ENCODE results near the gene FUT4. TPM values are rescaled to one million over a fixed set of nuclear protein-coding genes. Genes with fewer than 3 reads are reported as not detected.

FUT4 gene, protein sequence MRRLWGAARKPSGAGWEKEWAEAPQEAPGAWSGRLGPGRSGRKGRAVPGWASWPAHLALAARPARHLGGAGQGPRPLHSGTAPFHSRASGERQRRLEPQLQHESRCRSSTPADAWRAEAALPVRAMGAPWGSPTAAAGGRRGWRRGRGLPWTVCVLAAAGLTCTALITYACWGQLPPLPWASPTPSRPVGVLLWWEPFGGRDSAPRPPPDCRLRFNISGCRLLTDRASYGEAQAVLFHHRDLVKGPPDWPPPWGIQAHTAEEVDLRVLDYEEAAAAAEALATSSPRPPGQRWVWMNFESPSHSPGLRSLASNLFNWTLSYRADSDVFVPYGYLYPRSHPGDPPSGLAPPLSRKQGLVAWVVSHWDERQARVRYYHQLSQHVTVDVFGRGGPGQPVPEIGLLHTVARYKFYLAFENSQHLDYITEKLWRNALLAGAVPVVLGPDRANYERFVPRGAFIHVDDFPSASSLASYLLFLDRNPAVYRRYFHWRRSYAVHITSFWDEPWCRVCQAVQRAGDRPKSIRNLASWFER
- total RNA-seq (2021; ENCODE audit: unreplicated experiment), result 5.7 TPM
- polyA plus RNA-seq (2012), result 2.1 and 2.4 TPM in 2 replicates
- percentile 76 among the genes with signal in this experiment for Bru-seq, nascent RNA
- percentile 77 among the genes with signal in this experiment for BruChase-seq, experiment 1, labeled RNA remaining after a 6-hour chase
- percentile 93 among the genes with signal in this experiment for BruChase-seq, experiment 2, labeled RNA remaining after a 2-hour chase
- long read RNA-seq, full-length matches to known transcripts, result 22 of 22 reads
- long read RNA-seq, partial matches to known transcripts, result 0 of 22 reads
- long read RNA-seq, other reads (novel, unspliced or antisense), result 0 of 22 reads

DNA sequence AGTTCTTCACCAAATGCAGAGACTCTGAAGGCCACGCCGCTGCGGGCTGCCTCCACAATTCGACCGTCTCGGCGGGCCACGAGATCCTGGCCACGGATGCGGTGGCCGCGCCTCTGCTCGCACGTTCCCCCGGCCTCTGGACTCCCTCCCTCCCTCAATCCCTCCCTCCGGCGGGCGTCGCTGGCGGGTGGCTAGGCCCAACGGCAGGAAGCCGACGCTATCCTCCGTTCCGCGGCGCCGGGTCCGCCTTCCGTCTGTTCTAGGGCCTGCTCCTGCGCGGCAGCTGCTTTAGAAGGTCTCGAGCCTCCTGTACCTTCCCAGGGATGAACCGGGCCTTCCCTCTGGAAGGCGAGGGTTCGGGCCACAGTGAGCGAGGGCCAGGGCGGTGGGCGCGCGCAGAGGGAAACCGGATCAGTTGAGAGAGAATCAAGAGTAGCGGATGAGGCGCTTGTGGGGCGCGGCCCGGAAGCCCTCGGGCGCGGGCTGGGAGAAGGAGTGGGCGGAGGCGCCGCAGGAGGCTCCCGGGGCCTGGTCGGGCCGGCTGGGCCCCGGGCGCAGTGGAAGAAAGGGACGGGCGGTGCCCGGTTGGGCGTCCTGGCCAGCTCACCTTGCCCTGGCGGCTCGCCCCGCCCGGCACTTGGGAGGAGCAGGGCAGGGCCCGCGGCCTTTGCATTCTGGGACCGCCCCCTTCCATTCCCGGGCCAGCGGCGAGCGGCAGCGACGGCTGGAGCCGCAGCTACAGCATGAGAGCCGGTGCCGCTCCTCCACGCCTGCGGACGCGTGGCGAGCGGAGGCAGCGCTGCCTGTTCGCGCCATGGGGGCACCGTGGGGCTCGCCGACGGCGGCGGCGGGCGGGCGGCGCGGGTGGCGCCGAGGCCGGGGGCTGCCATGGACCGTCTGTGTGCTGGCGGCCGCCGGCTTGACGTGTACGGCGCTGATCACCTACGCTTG, at the start of gene FUT4:
Gene FUT4, plus strand, starts transcription at position 227 of the 951 bp plus-strand sequence. Its CDS starts 213 bp downstream, at position 440.
- intact Hi-C loops (cut with micrococcal nuclease), result no loop called here
- no peaks in the 10 kb centered on the region for H3K9me3 ChIP-seq (ENCODE audit: control insufficient read depth in 1 of 2, insufficient read depth in 1 of 2, low read depth in 1 of 2, low read length in 2 of 2)
- no peaks in the 10 kb centered on the region for H3K36me3 ChIP-seq (ENCODE audit: control insufficient read depth in 1 of 2, insufficient read depth in 2 of 2, low read length in 2 of 2)
- peaks cover 8 to 20% of the 10 kb centered on the region in 2 experiments; a peak in 3 of 4 replicates for H3K4me1 ChIP-seq (ENCODE audit: control insufficient read depth in 1 of 2, insufficient read depth in 2 of 2, low read length in 2 of 2)
- BruUV-seq (replicated peaks), result no TSS peak
- no peaks in the 10 kb centered on the region for H3K9me2 ChIP-seq (ENCODE audit: insufficient read depth)
- H3K79me2 ChIP-seq (ENCODE audit: insufficient read depth, low read length), result peaks cover 9% of the 10 kb centered on the region; the same call in 1 of the 2 replicates
- ATAC-seq (peak; percentile 94), DNase-seq (ENCODE audit: low read depth, low spot score) (peak; percentile 82)
- H3K27me3 ChIP-seq (ENCODE audit: insufficient read depth, low read length), result no peaks in the 10 kb centered on the region
- H3K4me3 ChIP-seq (replicated peaks in 1 of 2; ENCODE audit: low read depth in 1 of 2, low read length in 2 of 2), result peak within 1 kb of the TSS; percentile 57 to 66
- ChIA-PET POLR2A (interaction anchor here (0.6 to 1.3 kb wide), 6 partner anchors 11 to 802 kb away, joined by 3 to 4 read pairs (median 4); partner anchors contain the start of genes C11orf54 and TAF1D), CTCF (interaction anchor here (1.3 kb wide), 1 partner anchor 40 kb away, joined by 3 read pairs; no protein-coding TSS in a partner anchor), RAD21 (ENCODE audit: low non-redundant PET in 1 of 2, low total read pairs in 2 of 2, uncharacterized antibody in 2 of 2, unreplicated experiment in 2 of 2) (interaction anchor here in 1 of 2 experiments (0.9 kb wide), 1 partner anchor 22 kb away, joined by 3 read pairs; no protein-coding TSS in a partner anchor)
- peak within 1 kb of the TSS; percentile 94 for H3K27ac ChIP-seq (ENCODE audit: low read depth, low read length)
- peak within 1 kb of the TSS; percentile 71 for H3K4me2 ChIP-seq (ENCODE audit: low read length)
- no peaks in the 10 kb centered on the region for H4K20me1 ChIP-seq (ENCODE audit: insufficient read depth)
- H2AFZ ChIP-seq (ENCODE audit: low read depth, low read length, poor library complexity, severe bottlenecking), result peak within 1 kb of the TSS; percentile 22
- peak within 1 kb of the TSS; percentile 75 for H3K9ac ChIP-seq (ENCODE audit: low read length)
- no peak for TF ChIP-seq EZH2phosphoT487 (IDR thresholded peaks at IDR 0.05; ENCODE audit: borderline replicate concordance)
- peak; percentile 76 for TF ChIP-seq CBX3 (IDR thresholded peaks at IDR 0.05; ENCODE audit: low read depth)
- TF ChIP-seq, protein P1, sequence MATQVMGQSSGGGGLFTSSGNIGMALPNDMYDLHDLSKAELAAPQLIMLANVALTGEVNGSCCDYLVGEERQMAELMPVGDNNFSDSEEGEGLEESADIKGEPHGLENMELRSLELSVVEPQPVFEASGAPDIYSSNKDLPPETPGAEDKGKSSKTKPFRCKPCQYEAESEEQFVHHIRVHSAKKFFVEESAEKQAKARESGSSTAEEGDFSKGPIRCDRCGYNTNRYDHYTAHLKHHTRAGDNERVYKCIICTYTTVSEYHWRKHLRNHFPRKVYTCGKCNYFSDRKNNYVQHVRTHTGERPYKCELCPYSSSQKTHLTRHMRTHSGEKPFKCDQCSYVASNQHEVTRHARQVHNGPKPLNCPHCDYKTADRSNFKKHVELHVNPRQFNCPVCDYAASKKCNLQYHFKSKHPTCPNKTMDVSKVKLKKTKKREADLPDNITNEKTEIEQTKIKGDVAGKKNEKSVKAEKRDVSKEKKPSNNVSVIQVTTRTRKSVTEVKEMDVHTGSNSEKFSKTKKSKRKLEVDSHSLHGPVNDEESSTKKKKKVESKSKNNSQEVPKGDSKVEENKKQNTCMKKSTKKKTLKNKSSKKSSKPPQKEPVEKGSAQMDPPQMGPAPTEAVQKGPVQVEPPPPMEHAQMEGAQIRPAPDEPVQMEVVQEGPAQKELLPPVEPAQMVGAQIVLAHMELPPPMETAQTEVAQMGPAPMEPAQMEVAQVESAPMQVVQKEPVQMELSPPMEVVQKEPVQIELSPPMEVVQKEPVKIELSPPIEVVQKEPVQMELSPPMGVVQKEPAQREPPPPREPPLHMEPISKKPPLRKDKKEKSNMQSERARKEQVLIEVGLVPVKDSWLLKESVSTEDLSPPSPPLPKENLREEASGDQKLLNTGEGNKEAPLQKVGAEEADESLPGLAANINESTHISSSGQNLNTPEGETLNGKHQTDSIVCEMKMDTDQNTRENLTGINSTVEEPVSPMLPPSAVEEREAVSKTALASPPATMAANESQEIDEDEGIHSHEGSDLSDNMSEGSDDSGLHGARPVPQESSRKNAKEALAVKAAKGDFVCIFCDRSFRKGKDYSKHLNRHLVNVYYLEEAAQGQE (IDR thresholded peaks at IDR 0.05; ENCODE audit: low read depth), result no peak
- TF ChIP-seq YY1 (IDR thresholded peaks at IDR 0.05; ENCODE audit: extremely low read depth, insufficient replicate concordance, low read depth, low read length), result no peak
- peak; percentile 81 for TF ChIP-seq POLR2AphosphoS5 (IDR thresholded peaks at IDR 0.05; ENCODE audit: low read depth, low read length)
- 0 out of 2 replicates have a peak, but pooled peaks have one; percentile 8 for TF ChIP-seq ELF1 (IDR thresholded peaks at IDR 0.05; ENCODE audit: borderline replicate concordance, low read depth)
- TF ChIP-seq RAD21 (IDR thresholded peaks at IDR 0.05; ENCODE audit: low read depth), result no peak
- peak; percentile 31; the same call in 1 of the 2 replicates for TF ChIP-seq JUND (IDR thresholded peaks at IDR 0.05)
- TF ChIP-seq SRF (IDR thresholded peaks at IDR 0.05; ENCODE audit: low read depth), result no peak
- no peak for TF ChIP-seq EZH2 (IDR thresholded peaks at IDR 0.05)
- no peak for TF ChIP-seq ZNF274 (IDR thresholded peaks at IDR 0.05; ENCODE audit: low read depth, low read length)
- TF ChIP-seq, protein P2, sequence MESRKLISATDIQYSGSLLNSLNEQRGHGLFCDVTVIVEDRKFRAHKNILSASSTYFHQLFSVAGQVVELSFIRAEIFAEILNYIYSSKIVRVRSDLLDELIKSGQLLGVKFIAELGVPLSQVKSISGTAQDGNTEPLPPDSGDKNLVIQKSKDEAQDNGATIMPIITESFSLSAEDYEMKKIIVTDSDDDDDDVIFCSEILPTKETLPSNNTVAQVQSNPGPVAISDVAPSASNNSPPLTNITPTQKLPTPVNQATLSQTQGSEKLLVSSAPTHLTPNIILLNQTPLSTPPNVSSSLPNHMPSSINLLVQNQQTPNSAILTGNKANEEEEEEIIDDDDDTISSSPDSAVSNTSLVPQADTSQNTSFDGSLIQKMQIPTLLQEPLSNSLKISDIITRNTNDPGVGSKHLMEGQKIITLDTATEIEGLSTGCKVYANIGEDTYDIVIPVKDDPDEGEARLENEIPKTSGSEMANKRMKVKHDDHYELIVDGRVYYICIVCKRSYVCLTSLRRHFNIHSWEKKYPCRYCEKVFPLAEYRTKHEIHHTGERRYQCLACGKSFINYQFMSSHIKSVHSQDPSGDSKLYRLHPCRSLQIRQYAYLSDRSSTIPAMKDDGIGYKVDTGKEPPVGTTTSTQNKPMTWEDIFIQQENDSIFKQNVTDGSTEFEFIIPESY (IDR thresholded peaks at IDR 0.05; ENCODE audit: extremely low read depth, insufficient replicate concordance, low read length), result no peak
- no peak for TF ChIP-seq FOSL1 (IDR thresholded peaks at IDR 0.05; ENCODE audit: low read depth)
- TF ChIP-seq ZFX (IDR thresholded peaks at IDR 0.05), result peak; percentile 99
- TF ChIP-seq TCF7L2 (IDR thresholded peaks at IDR 0.05; ENCODE audit: borderline replicate concordance, extremely low read depth, insufficient read depth, insufficient read length), result peak; percentile 40
- peak; percentile 97 for TF ChIP-seq EGR1 (IDR thresholded peaks at IDR 0.05; ENCODE audit: low read depth)
